Neural progenitor cell (in vitro differentiated cells): Measurements from ENCODE around the gene CYP39A1.

ENCODE experiments used
- EZH2 ChIP-seq: fragments of 200-600 bp; sonication (generic); IDR thresholded peaks from 2 replicates; pipeline ENCODE4 v1.6.1; 2017; ENCODE audit warnings: antibody characterized with exemption, mild to moderate bottlenecking, moderate library complexity
- EZH2phosphoT487 ChIP-seq: fragments of 200-600 bp; sonication (generic); IDR thresholded peaks from 2 replicates; pipeline ENCODE4 v1.6.1; 2017; ENCODE audit warnings: antibody characterized with exemption
- TF ChIP-seq, protein P1 (sequence below): fragments of 200-600 bp; sonication (generic); IDR thresholded peaks from 2 replicates; pipeline ENCODE4 v1.5.1; 2017; ENCODE audit warnings: antibody characterized with exemption, mild to moderate bottlenecking

GRCh38 chr6:46638650-46639049 lies 14.0 kb downstream of the CYP39A1 start:
- TF ChIP-seq, protein P1, sequence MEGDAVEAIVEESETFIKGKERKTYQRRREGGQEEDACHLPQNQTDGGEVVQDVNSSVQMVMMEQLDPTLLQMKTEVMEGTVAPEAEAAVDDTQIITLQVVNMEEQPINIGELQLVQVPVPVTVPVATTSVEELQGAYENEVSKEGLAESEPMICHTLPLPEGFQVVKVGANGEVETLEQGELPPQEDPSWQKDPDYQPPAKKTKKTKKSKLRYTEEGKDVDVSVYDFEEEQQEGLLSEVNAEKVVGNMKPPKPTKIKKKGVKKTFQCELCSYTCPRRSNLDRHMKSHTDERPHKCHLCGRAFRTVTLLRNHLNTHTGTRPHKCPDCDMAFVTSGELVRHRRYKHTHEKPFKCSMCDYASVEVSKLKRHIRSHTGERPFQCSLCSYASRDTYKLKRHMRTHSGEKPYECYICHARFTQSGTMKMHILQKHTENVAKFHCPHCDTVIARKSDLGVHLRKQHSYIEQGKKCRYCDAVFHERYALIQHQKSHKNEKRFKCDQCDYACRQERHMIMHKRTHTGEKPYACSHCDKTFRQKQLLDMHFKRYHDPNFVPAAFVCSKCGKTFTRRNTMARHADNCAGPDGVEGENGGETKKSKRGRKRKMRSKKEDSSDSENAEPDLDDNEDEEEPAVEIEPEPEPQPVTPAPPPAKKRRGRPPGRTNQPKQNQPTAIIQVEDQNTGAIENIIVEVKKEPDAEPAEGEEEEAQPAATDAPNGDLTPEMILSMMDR = no peak
- no peak for TF ChIP-seq EZH2
- TF ChIP-seq EZH2phosphoT487 = no peak
